Suprapubic skin (tissue), 4 donors: ENCODE results near the gene MRM3.

Source experiments
- CTCF ChIP-seq, 2 donors: fragments of 200-600 bp in 1 of 2; fragments of 450-650 bp in 1 of 2; sonication (generic) in 1 of 2; IDR thresholded peaks; one replicate each; pipeline ENCODE4 v1.5.1; 2016 to 2019; ENCODE audit warnings: antibody characterized with exemption in 2 of 2, mild to moderate bottlenecking in 1 of 2, moderate library complexity in 1 of 2
- EP300 ChIP-seq: sonication (generic); formaldehyde crosslinking; IDR thresholded peaks from one replicate; pipeline ENCODE4 v1.6.1; 2017; ENCODE audit warnings: antibody characterized with exemption
- POLR2A ChIP-seq, 2 donors: fragments of 450-650 bp; IDR thresholded peaks; one replicate each; pipeline ENCODE4 v1.6.1; 2017; ENCODE audit warnings: antibody characterized with exemption in 2 of 2, mild to moderate bottlenecking in 2 of 2, moderate library complexity in 2 of 2
- POLR2AphosphoS5 ChIP-seq, 3 donors: sonication (generic); formaldehyde crosslinking; IDR thresholded peaks; one replicate each; pipeline ENCODE4 v1.6.1; 2017; ENCODE audit warnings: antibody characterized with exemption in 3 of 3

GRCh38 chr17:828761-829160, 46.6 kb downstream of the MRM3 start:
- TF ChIP-seq CTCF (IDR thresholded peaks at IDR 0.05) (no peak), POLR2A (IDR thresholded peaks at IDR 0.05) (no peak), POLR2AphosphoS5 (IDR thresholded peaks at IDR 0.05) (no peak), EP300 (no peak)
